GM12878 (cell line): ENCODE data around the gene STK32B. TPM values are rescaled to one million over a fixed set of nuclear protein-coding genes. Genes with fewer than 3 reads are reported as not detected.

ENCODE experiments used
- ATAC-seq: fragments of 200-7000 bp; cut with Tn5 transposase; 3 replicates; pipeline ENCODE4 v1.9.1; 2020; ENCODE audit warnings: mild to moderate bottlenecking, moderate library complexity
- BruUV-seq: library from RNA; stranded (reverse); fragments of 400-500 nt; replicated peaks from 2 replicates; lab custom pipeline; 2021; lab: Mats Ljungman, UMichigan
- CTCF ChIA-PET: fragments of 300-600 bp; sonication (Branson Sonifier 250); formaldehyde crosslinking; extraction: SDS; loops from one replicate; lab custom pipeline; 2021; ENCODE audit warnings: inconsistent platforms; lab: Yijun Ruan, JAX
- POLR2A ChIA-PET: fragments of 350-600 bp; formaldehyde crosslinking; extraction: SDS; loops from one replicate; lab custom pipeline; 2021; ENCODE audit warnings: inconsistent platforms; lab: Charles Lee
- RAD21 ChIA-PET: fragments of 300-600 bp; sonication (Branson Sonifier 250); formaldehyde crosslinking; loops from one replicate; lab custom pipeline; 2023; ENCODE audit warnings: antibody characterized with exemption; ENCODE audit not compliant: unreplicated experiment; lab: Charles Lee
- SMC1A ChIA-PET: fragments of 300-600 bp; sonication (Branson Sonifier 250); formaldehyde crosslinking; loops from one replicate; lab custom pipeline; 2023; ENCODE audit not compliant: unreplicated experiment, uncharacterized antibody; lab: Charles Lee
- DNase-seq: peaks from one replicate; pipeline ENCODE4 v3.0.0-alpha.2; 2011; ENCODE audit warnings: low read depth, low spot score
- FAIRE-seq: peaks from 3 replicates; lab custom pipeline; 2011; peaks lifted over from hg19 to GRCh38; lab: Jason Lieb, UNC
- H2AFZ ChIP-seq: 2 replicates; pipeline ENCODE4 v1.6.0; 2011; ENCODE audit warnings: low read depth, low read length, control low read depth; ENCODE audit not compliant: control insufficient read depth
- H3K27ac ChIP-seq: 2 replicates; pipeline ENCODE4 v1.5.1; 2011; ENCODE audit warnings: control low read depth; ENCODE audit not compliant: control insufficient read depth, insufficient read depth
- H3K27me3 ChIP-seq, 2 experiments: replicated peaks in 1 of 2; 2 replicates each; pipeline versions ENCODE4 v1.6.0 to v1.6.1; 2011; ENCODE audit warnings: low read length in 1 of 2; ENCODE audit not compliant: control insufficient read depth in 2 of 2, insufficient read depth in 2 of 2
- H3K36me3 ChIP-seq, 2 experiments: 2 replicates each; pipeline ENCODE4 v1.5.1; 2011; ENCODE audit warnings: low read length in 1 of 2; ENCODE audit not compliant: control insufficient read depth in 2 of 2, insufficient read depth in 2 of 2
- H3K4me1 ChIP-seq: 2 replicates; pipeline ENCODE4 v1.6.1; 2011; ENCODE audit warnings: mild to moderate bottlenecking, low read length, moderate library complexity, mixed read lengths; ENCODE audit not compliant: control insufficient read depth, insufficient read depth
- H3K4me2 ChIP-seq: 2 replicates; pipeline ENCODE4 v1.6.0; 2011; ENCODE audit warnings: control low read depth; ENCODE audit not compliant: control insufficient read depth, insufficient read depth
- H3K4me3 ChIP-seq: fragments of 200-600 bp; sonication (generic); 2 replicates; pipeline ENCODE4 v1.5.1; 2016
- H3K79me2 ChIP-seq: 2 replicates; pipeline ENCODE4 v1.6.0; 2011; ENCODE audit warnings: low read length; ENCODE audit not compliant: control insufficient read depth, insufficient read depth
- H3K9ac ChIP-seq: 2 replicates; pipeline ENCODE4 v1.8.0; 2011; ENCODE audit warnings: low read length, control low read depth, mixed read lengths; ENCODE audit not compliant: control insufficient read depth, insufficient read depth
- H3K9me3 ChIP-seq: replicated peaks from 3 replicates; pipeline ENCODE4 v1.5.1; 2011; ENCODE audit warnings: mild to moderate bottlenecking, low read length; ENCODE audit not compliant: control insufficient read depth, insufficient read depth
- H4K20me1 ChIP-seq: 2 replicates; pipeline ENCODE4 v1.6.0; 2011; ENCODE audit not compliant: control insufficient read depth, insufficient read depth
- CHD2 ChIP-seq: IDR thresholded peaks from 2 replicates; pipeline ENCODE4 v1.6.1; 2011; ENCODE audit warnings: low read depth, low read length, improper control_type of control experiment, borderline replicate concordance
- HCFC1 ChIP-seq: fragments of 150-350 bp; IDR thresholded peaks from 2 replicates; pipeline ENCODE4 v1.6.1; 2014; ENCODE audit warnings: low read length
- IKZF1 ChIP-seq: fragments of 450-650 bp; conservative IDR thresholded peaks from 2 replicates; pipeline ENCODE4 v1.6.1; 2017; ENCODE audit warnings: antibody characterized with exemption, mild to moderate bottlenecking
- KAT2A ChIP-seq: conservative IDR thresholded peaks from 2 replicates; pipeline ENCODE4 v1.6.1; 2011; ENCODE audit warnings: low read depth, low read length; ENCODE audit not compliant: control insufficient read depth
- KDM1A ChIP-seq: fragments of 200-600 bp; sonication (generic); IDR thresholded peaks from 2 replicates; pipeline ENCODE4 v1.6.1; 2016; ENCODE audit warnings: borderline replicate concordance
- MTA2 ChIP-seq: fragments of 450-650 bp; IDR thresholded peaks from 2 replicates; pipeline ENCODE4 v1.6.1; 2016; ENCODE audit warnings: low read depth, mild to moderate bottlenecking, moderate library complexity
- MXI1 ChIP-seq: fragments of 150-350 bp; IDR thresholded peaks from 2 replicates; pipeline ENCODE4 v1.6.1; 2011; ENCODE audit warnings: low read depth, mild to moderate bottlenecking, inconsistent platforms, low read length, improper control_type of control experiment
- TCF7 ChIP-seq: IDR thresholded peaks from 2 replicates; pipeline ENCODE4 v1.6.1; 2014; ENCODE audit warnings: antibody characterized with exemption, borderline replicate concordance
- WGBS: methylation state at CpG from one replicate; pipeline ENCODE4 v1.1.6; 2016; ENCODE audit warnings: low lambda C conversion rate; ENCODE audit not compliant: insufficient replicate concordance, insufficient coverage; ENCODE audit errors: missing lambda C conversion rate; 5-methylcytosine and 5-hydroxymethylcytosine counted together
- in situ Hi-C: fragments of 300-500 bp; cut with MboI; formaldehyde crosslinking; loops from 9 replicates; pipeline ENCODE4 v1.14.3; 2018; ENCODE audit warnings: mixed read lengths
- intact Hi-C: fragments of 100-400 bp; cut with micrococcal nuclease; formaldehyde crosslinking; loops from one replicate; pipeline ENCODE4 v1.14.2; 2022; ENCODE audit not compliant: unreplicated experiment
- polyA plus RNA-seq, 11 experiments: library from polyadenylated mRNA; depleted of rRNA in 4 of 11; unstranded in 6 of 11; stranded (reverse) in 5 of 11; fragments of >200 nt; fragmentation: Nextera tagmentation in 4 of 11; fragmentation: Illumina TruSeq in 1 of 11; extraction: Ambion mirVana in 4 of 11; extraction: Trizol in 1 of 11; gene quantifications; 1 replicate in 1 of 11; 2 replicates in 10 of 11; pipeline versions ENCODE4 v1.2.1 to v1.2.3, GENCODE V29; 2011 to 2016; ENCODE audit warnings: inconsistent platforms in 2 of 11, missing spikeins in 2 of 11, low read depth in 1 of 11
- total RNA-seq, 4 experiments: library from RNA; depleted of rRNA in 3 of 4; stranded (reverse); fragments of >200 nt in 3 of 4; fragmentation: Illumina TruSeq in 1 of 4; extraction: Trizol in 1 of 4; gene quantifications; 2 replicates each; pipeline versions ENCODE4 v1.2.1 to v1.2.3, GENCODE V29; 2013 to 2021
- TF ChIP-seq, protein P1 (sequence below): fragments of 450-650 bp; formaldehyde crosslinking; IDR thresholded peaks from 2 replicates; pipeline ENCODE4 v1.4.0; 2020; ENCODE audit warnings: mild to moderate bottlenecking, moderate library complexity

Gene STK32B
- total and polyA plus RNA-seq, 10 of the 15 experiments (the other 5 are each of a cell fraction or from before 2014, with no cell fraction given): 0.04 to 0.12 (median 0.08) TPM; not detected in 7

DNA sequence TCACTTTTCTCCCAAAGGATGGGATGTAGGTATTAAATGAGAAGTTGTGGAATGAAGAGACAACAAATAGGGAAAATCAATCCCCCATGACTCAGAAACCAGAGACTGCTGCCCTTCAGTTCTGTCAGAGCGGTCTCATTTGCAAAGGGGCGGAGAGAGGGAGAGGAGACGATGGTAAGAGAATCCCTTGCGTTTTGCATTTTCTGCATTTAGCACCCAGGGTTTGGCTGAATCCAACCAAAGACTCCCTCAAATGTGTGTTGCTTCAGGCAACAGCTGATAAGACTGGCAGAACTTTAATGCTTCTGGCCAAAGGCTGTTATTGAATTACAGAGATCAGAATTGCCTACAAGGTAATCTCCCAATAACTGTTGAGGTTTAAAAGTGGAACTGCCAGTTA lies 426.9 kb downstream of the STK32B start:
- no peaks in the 10 kb centered on the region for H3K27me3 ChIP-seq
- no peaks in the 10 kb centered on the region for H3K4me1 ChIP-seq
- H2AFZ ChIP-seq: no peak overlapping the region
- no peaks in the 10 kb centered on the region for H3K9me3 ChIP-seq
- no peaks in the 10 kb centered on the region for H3K79me2 ChIP-seq
- RAD21 ChIA-PET: no interaction called here
- CTCF ChIA-PET: no interaction called here
- no peak for ATAC-seq
- H3K4me2 ChIP-seq: no peak overlapping the region
- SMC1A ChIA-PET: no interaction called here
- FAIRE-seq: no peak
- no peak for TF ChIP-seq HCFC1
- TF ChIP-seq TCF7: no peak
- no peak for TF ChIP-seq KDM1A
- TF ChIP-seq, protein P1, sequence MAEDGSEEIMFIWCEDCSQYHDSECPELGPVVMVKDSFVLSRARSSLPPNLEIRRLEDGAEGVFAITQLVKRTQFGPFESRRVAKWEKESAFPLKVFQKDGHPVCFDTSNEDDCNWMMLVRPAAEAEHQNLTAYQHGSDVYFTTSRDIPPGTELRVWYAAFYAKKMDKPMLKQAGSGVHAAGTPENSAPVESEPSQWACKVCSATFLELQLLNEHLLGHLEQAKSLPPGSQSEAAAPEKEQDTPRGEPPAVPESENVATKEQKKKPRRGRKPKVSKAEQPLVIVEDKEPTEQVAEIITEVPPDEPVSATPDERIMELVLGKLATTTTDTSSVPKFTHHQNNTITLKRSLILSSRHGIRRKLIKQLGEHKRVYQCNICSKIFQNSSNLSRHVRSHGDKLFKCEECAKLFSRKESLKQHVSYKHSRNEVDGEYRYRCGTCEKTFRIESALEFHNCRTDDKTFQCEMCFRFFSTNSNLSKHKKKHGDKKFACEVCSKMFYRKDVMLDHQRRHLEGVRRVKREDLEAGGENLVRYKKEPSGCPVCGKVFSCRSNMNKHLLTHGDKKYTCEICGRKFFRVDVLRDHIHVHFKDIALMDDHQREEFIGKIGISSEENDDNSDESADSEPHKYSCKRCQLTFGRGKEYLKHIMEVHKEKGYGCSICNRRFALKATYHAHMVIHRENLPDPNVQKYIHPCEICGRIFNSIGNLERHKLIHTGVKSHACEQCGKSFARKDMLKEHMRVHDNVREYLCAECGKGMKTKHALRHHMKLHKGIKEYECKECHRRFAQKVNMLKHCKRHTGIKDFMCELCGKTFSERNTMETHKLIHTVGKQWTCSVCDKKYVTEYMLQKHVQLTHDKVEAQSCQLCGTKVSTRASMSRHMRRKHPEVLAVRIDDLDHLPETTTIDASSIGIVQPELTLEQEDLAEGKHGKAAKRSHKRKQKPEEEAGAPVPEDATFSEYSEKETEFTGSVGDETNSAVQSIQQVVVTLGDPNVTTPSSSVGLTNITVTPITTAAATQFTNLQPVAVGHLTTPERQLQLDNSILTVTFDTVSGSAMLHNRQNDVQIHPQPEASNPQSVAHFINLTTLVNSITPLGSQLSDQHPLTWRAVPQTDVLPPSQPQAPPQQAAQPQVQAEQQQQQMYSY (CRISPR knock-in tag): no peak
- TF ChIP-seq KAT2A: no peak
- TF ChIP-seq MXI1: no peak
- TF ChIP-seq CHD2: no peak
- TF ChIP-seq IKZF1: no peak
- TF ChIP-seq MTA2: no peak
- in situ Hi-C loops (no loop called here), intact Hi-C loops (no loop called here)
- H3K9ac ChIP-seq: no peak overlapping the region
- no TSS peak for BruUV-seq
- DNase-seq: no peak
- POLR2A ChIA-PET: no interaction called here
- no peak overlapping the region for H3K27ac ChIP-seq
- no peaks in the 10 kb centered on the region for H3K36me3 ChIP-seq
- WGBS: 48% methylated on average over 4 of the region's 4 CpGs
- no peaks in the 10 kb centered on the region for H4K20me1 ChIP-seq
- no peak overlapping the region for H3K4me3 ChIP-seq
